Tibial nerve (tissue), 3 donors: ENCODE results near the gene MPRIP.

Source experiments
- POLR2A ChIP-seq, 2 donors: fragments of 450-650 bp; IDR thresholded peaks; one replicate each; pipeline ENCODE4 v1.6.1; 2017; ENCODE audit warnings: antibody characterized with exemption in 2 of 2, mild to moderate bottlenecking in 2 of 2, moderate library complexity in 2 of 2
- TF ChIP-seq, protein P1 (sequence below), 5 experiments: fragments of 200-600 bp in 3 of 5; fragments of 450-650 bp in 2 of 5; sonication (generic) in 3 of 5; IDR thresholded peaks; one replicate each; pipeline ENCODE4 v1.5.1; 2016 to 2019; ENCODE audit warnings: antibody characterized with exemption in 5 of 5, mild to moderate bottlenecking in 3 of 5, moderate library complexity in 2 of 5

DNA sequence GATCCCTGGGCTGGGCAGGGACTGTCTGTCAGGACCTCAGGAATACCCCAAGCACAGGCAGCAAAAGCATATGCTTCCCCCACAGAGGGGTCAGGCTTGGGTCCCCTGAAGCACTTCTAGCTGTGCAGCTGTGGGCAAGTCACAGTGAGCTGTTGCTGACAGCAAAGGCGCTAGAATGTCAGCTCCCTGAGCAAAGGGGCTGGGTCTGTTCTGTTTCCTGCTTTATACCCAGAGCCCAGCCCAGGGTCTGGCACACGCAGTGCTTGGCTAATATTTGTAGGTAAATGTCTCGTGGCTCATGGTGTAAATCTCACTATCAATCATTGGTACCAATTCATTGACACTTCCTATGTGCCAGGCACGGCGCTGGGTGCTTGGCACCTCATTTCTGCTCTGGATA lies 16.6 kb upstream of the MPRIP start:
- TF ChIP-seq, protein P1, sequence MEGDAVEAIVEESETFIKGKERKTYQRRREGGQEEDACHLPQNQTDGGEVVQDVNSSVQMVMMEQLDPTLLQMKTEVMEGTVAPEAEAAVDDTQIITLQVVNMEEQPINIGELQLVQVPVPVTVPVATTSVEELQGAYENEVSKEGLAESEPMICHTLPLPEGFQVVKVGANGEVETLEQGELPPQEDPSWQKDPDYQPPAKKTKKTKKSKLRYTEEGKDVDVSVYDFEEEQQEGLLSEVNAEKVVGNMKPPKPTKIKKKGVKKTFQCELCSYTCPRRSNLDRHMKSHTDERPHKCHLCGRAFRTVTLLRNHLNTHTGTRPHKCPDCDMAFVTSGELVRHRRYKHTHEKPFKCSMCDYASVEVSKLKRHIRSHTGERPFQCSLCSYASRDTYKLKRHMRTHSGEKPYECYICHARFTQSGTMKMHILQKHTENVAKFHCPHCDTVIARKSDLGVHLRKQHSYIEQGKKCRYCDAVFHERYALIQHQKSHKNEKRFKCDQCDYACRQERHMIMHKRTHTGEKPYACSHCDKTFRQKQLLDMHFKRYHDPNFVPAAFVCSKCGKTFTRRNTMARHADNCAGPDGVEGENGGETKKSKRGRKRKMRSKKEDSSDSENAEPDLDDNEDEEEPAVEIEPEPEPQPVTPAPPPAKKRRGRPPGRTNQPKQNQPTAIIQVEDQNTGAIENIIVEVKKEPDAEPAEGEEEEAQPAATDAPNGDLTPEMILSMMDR (IDR thresholded peaks at IDR 0.05) = no peak
- TF ChIP-seq POLR2A (IDR thresholded peaks at IDR 0.05) = no peak
